ENCODE results near the gene STARD6. TPM values are rescaled to one million over a fixed set of nuclear protein-coding genes. Genes with fewer than 3 reads are reported as not detected.

STARD6 gene
- total RNA-seq, 1 experiment from 2014 or later, result not detected

DNA sequence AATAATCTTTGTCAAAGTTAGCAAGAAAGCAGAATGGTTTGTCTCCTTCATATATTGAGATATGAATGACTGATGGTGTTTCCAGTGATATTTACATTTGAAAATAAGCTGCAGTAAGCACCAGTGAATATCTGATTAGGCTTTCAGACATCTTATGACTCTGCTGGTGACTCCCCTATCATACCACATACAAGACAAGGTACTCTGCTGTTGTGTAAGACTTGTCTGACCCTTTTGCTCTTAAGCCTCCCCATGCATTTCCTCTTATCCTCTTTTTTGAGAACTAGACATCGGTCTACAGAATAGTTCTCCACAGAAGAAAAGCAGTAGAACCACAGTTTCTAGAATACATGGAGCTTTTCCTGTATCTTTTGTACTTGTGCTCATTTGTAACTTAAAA is 79.0 kb downstream of the STARD6 start:
- no peaks in the 10 kb centered on the region for H3K9me3 ChIP-seq (ENCODE audit: control insufficient read depth, insufficient read depth, low read depth, low read length)
- in situ Hi-C loops (cut with HindIII; ENCODE audit: low pct_unique_long_range_greater_than_20kb, low sequenced_read_pairs) (no loop called here), intact Hi-C loops (cut with micrococcal nuclease; ENCODE audit: unreplicated experiment) (loop anchor here (10.0 kb wide), 1 partner anchor 76 kb away; the partner anchor contains the start of genes C18orf54 and STARD6)
- no peaks in the 10 kb centered on the region for H3K27me3 ChIP-seq (ENCODE audit: control insufficient read depth, insufficient read depth, low read length)
- ChIA-PET CTCF (interaction anchor here (0.5 kb wide), 1 partner anchor 17 kb away, joined by 5 read pairs; no protein-coding TSS in a partner anchor), POLR2A (no interaction called here)
- TF ChIP-seq, protein P1, sequence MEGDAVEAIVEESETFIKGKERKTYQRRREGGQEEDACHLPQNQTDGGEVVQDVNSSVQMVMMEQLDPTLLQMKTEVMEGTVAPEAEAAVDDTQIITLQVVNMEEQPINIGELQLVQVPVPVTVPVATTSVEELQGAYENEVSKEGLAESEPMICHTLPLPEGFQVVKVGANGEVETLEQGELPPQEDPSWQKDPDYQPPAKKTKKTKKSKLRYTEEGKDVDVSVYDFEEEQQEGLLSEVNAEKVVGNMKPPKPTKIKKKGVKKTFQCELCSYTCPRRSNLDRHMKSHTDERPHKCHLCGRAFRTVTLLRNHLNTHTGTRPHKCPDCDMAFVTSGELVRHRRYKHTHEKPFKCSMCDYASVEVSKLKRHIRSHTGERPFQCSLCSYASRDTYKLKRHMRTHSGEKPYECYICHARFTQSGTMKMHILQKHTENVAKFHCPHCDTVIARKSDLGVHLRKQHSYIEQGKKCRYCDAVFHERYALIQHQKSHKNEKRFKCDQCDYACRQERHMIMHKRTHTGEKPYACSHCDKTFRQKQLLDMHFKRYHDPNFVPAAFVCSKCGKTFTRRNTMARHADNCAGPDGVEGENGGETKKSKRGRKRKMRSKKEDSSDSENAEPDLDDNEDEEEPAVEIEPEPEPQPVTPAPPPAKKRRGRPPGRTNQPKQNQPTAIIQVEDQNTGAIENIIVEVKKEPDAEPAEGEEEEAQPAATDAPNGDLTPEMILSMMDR (IDR thresholded peaks at IDR 0.05), result no peak
- no peak for TF ChIP-seq TCF7L2 (IDR thresholded peaks at IDR 0.05; ENCODE audit: low read depth, low read length)
- TF ChIP-seq, protein P2, sequence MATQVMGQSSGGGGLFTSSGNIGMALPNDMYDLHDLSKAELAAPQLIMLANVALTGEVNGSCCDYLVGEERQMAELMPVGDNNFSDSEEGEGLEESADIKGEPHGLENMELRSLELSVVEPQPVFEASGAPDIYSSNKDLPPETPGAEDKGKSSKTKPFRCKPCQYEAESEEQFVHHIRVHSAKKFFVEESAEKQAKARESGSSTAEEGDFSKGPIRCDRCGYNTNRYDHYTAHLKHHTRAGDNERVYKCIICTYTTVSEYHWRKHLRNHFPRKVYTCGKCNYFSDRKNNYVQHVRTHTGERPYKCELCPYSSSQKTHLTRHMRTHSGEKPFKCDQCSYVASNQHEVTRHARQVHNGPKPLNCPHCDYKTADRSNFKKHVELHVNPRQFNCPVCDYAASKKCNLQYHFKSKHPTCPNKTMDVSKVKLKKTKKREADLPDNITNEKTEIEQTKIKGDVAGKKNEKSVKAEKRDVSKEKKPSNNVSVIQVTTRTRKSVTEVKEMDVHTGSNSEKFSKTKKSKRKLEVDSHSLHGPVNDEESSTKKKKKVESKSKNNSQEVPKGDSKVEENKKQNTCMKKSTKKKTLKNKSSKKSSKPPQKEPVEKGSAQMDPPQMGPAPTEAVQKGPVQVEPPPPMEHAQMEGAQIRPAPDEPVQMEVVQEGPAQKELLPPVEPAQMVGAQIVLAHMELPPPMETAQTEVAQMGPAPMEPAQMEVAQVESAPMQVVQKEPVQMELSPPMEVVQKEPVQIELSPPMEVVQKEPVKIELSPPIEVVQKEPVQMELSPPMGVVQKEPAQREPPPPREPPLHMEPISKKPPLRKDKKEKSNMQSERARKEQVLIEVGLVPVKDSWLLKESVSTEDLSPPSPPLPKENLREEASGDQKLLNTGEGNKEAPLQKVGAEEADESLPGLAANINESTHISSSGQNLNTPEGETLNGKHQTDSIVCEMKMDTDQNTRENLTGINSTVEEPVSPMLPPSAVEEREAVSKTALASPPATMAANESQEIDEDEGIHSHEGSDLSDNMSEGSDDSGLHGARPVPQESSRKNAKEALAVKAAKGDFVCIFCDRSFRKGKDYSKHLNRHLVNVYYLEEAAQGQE (IDR thresholded peaks at IDR 0.05; ENCODE audit: insufficient read depth in 1 of 2, low read depth in 2 of 2, low read length in 1 of 2), result no peak
- no peak for TF ChIP-seq POLR2AphosphoS5 (IDR thresholded peaks at IDR 0.05; ENCODE audit: low read depth, low read length)
- TF ChIP-seq SIN3A (IDR thresholded peaks at IDR 0.05; ENCODE audit: borderline replicate concordance, insufficient read depth, low read depth, low read length), result no peak
- H3K27ac ChIP-seq (ENCODE audit: low read length), result no peak overlapping the region
- BruUV-seq (replicated peaks), result no TSS peak
- H3K4me3 ChIP-seq (ENCODE audit: low read depth in 2 of 2, low read length in 2 of 2), result no peak overlapping the region
- DNase-seq (ENCODE audit: low read depth, low spot score) (no peak), ATAC-seq (no peak)
- H3K36me3 ChIP-seq (ENCODE audit: control insufficient read depth, insufficient read depth, low read length), result peaks cover 5% of the 10 kb centered on the region; the same call in 1 of the 2 replicates
- H3K4me1 ChIP-seq (ENCODE audit: control insufficient read depth, insufficient read depth, low read length), result no peaks in the 10 kb centered on the region

DNA sequence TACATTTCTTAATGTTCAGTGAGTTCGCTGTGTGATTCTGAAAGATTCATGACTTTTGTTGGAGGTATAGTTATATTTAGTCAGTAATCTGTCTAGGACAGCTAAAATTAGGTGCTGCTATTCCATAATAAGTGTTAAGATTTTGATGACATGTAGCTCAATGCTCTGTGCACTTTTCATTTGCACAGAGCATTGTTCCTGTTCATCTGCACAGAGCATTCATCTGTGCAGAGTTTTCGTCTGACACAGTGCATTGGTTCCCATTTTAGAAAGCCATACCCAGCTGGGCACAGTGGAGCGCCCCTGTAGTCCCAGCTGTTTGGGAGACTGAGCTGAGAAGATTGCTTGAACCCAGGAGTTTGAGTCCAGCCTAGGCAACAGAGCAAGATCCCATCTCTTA is 79.8 kb downstream of the STARD6 start:
- H3K36me3 ChIP-seq (ENCODE audit: control insufficient read depth, insufficient read depth, low read length), result peaks cover 5% of the 10 kb centered on the region; the same call in 1 of the 2 replicates
- ChIA-PET CTCF (interaction anchor here (0.5 kb wide), 1 partner anchor 17 kb away, joined by 5 read pairs; no protein-coding TSS in a partner anchor), POLR2A (no interaction called here)
- no peak overlapping the region for H3K27ac ChIP-seq (ENCODE audit: low read length)
- intact Hi-C loops (cut with micrococcal nuclease; ENCODE audit: unreplicated experiment) (loop anchor here (10.0 kb wide), 1 partner anchor 77 kb away; the partner anchor contains the start of genes C18orf54 and STARD6), in situ Hi-C loops (cut with HindIII; ENCODE audit: low pct_unique_long_range_greater_than_20kb, low sequenced_read_pairs) (no loop called here)
- no peak for ATAC-seq
- no peaks in the 10 kb centered on the region for H3K27me3 ChIP-seq (ENCODE audit: control insufficient read depth, insufficient read depth, low read length)
- H3K4me3 ChIP-seq (ENCODE audit: low read depth in 2 of 2, low read length in 2 of 2), result no peak overlapping the region
- H3K4me1 ChIP-seq (ENCODE audit: control insufficient read depth, insufficient read depth, low read length), result no peaks in the 10 kb centered on the region
- TF ChIP-seq, protein P2 (IDR thresholded peaks at IDR 0.05; ENCODE audit: insufficient read depth in 1 of 2, low read depth in 2 of 2, low read length in 1 of 2), result no peak
- TF ChIP-seq, protein P1 (IDR thresholded peaks at IDR 0.05), result no peak
- TF ChIP-seq POLR2AphosphoS5 (IDR thresholded peaks at IDR 0.05; ENCODE audit: low read depth, low read length) (no peak), SIN3A (IDR thresholded peaks at IDR 0.05; ENCODE audit: borderline replicate concordance, insufficient read depth, low read depth, low read length) (no peak), TCF7L2 (IDR thresholded peaks at IDR 0.05; ENCODE audit: low read depth, low read length) (no peak)
- H3K9me3 ChIP-seq (ENCODE audit: control insufficient read depth, insufficient read depth, low read depth, low read length), result no peaks in the 10 kb centered on the region
- BruUV-seq (replicated peaks), result no TSS peak
- no peak for DNase-seq (ENCODE audit: low read depth, low spot score)
